ENCODE data around the gene PDCD1.

PDCD1 gene

GRCh38 chr2:241903121-241904010 is 44.7 kb upstream of the PDCD1 start:
- Histone ChIP-seq H4K20me1 (ENCODE audit: insufficient read depth, low read length) (peaks cover 26% of the 10 kb centered on the region), H2AFZ (ENCODE audit: low read depth, low read length) (no peak overlapping the region), H3K4me2 (ENCODE audit: insufficient read depth, low read length) (no peak overlapping the region), H3K4me1 (ENCODE audit: insufficient read depth, low read length) (no peaks in the 10 kb centered on the region), H3K36me3 (ENCODE audit: insufficient read depth, low read length) (0 out of 2 replicates have a peak, but pooled peaks cover 10% of the 10 kb centered on the region), H3K79me2 (ENCODE audit: insufficient read depth, low read length) (peaks cover 12% of the 10 kb centered on the region; the same call in 1 of the 2 replicates), H3K9ac (ENCODE audit: low read depth, low read length) (no peak overlapping the region), H3K9me3 (ENCODE audit: insufficient read depth, low read length, severe bottlenecking) (no peaks in the 10 kb centered on the region), H3K27me3 (ENCODE audit: insufficient read depth, low read length, poor library complexity) (no peaks in the 10 kb centered on the region), H3K27ac (ENCODE audit: low read length) (no peak overlapping the region; the same call in 1 of the 2 replicates), H3K4me3 (ENCODE audit: low read depth in 1 of 2, low read length in 2 of 2) (no peak overlapping the region)
- no peak for DNase-seq
- TF ChIP-seq CTCF (IDR thresholded peaks at IDR 0.05; ENCODE audit: borderline replicate concordance, extremely low read depth, low read length, poor library complexity, severe bottlenecking) (no peak), EZH2 (IDR thresholded peaks at IDR 0.05; ENCODE audit: borderline replicate concordance, low read depth, low read length, severe bottlenecking) (no peak)
- ATAC-seq (ENCODE audit: insufficient read depth, low read depth): no peak

GRCh38 chr2:241902357-241902991 is 43.8 kb upstream of the PDCD1 start:
- ATAC-seq (ENCODE audit: insufficient read depth, low read depth) (no peak), DNase-seq (no peak)
- TF ChIP-seq EZH2 (IDR thresholded peaks at IDR 0.05; ENCODE audit: borderline replicate concordance, low read depth, low read length, severe bottlenecking): no peak
- TF ChIP-seq CTCF (IDR thresholded peaks at IDR 0.05; ENCODE audit: borderline replicate concordance, extremely low read depth, low read length, poor library complexity, severe bottlenecking): no peak
- no peak overlapping the region for H2AFZ ChIP-seq (ENCODE audit: low read depth, low read length)
- no peak overlapping the region for H3K9ac ChIP-seq (ENCODE audit: low read depth, low read length)
- no peak overlapping the region for H3K4me3 ChIP-seq (ENCODE audit: low read depth in 1 of 2, low read length in 2 of 2)
- H3K4me1 ChIP-seq (ENCODE audit: insufficient read depth, low read length): no peaks in the 10 kb centered on the region
- no peak overlapping the region for H3K27ac ChIP-seq (ENCODE audit: low read length)
- no peaks in the 10 kb centered on the region for H3K9me3 ChIP-seq (ENCODE audit: insufficient read depth, low read length, severe bottlenecking)
- peaks cover 26% of the 10 kb centered on the region for H4K20me1 ChIP-seq (ENCODE audit: insufficient read depth, low read length)
- 0 out of 2 replicates have a peak, but pooled peaks cover 10% of the 10 kb centered on the region for H3K36me3 ChIP-seq (ENCODE audit: insufficient read depth, low read length)
- H3K27me3 ChIP-seq (ENCODE audit: insufficient read depth, low read length, poor library complexity): no peaks in the 10 kb centered on the region
- H3K4me2 ChIP-seq (ENCODE audit: insufficient read depth, low read length): no peak overlapping the region
- peaks cover 11% of the 10 kb centered on the region; the same call in 1 of the 2 replicates for H3K79me2 ChIP-seq (ENCODE audit: insufficient read depth, low read length)

GRCh38 chr2:241901500-241902351 is 43.0 kb upstream of the PDCD1 start:
- DNase-seq: no peak
- H3K9ac ChIP-seq (ENCODE audit: low read depth, low read length): no peak overlapping the region
- no peak for TF ChIP-seq EZH2 (IDR thresholded peaks at IDR 0.05; ENCODE audit: borderline replicate concordance, low read depth, low read length, severe bottlenecking)
- no peak for TF ChIP-seq CTCF (IDR thresholded peaks at IDR 0.05; ENCODE audit: borderline replicate concordance, extremely low read depth, low read length, poor library complexity, severe bottlenecking)
- H3K36me3 ChIP-seq (ENCODE audit: insufficient read depth, low read length): peaks cover 17% of the 10 kb centered on the region
- peaks cover 27% of the 10 kb centered on the region for H4K20me1 ChIP-seq (ENCODE audit: insufficient read depth, low read length)
- no peaks in the 10 kb centered on the region for H3K9me3 ChIP-seq (ENCODE audit: insufficient read depth, low read length, severe bottlenecking)
- H3K27me3 ChIP-seq (ENCODE audit: insufficient read depth, low read length, poor library complexity): no peaks in the 10 kb centered on the region
- no peak overlapping the region for H2AFZ ChIP-seq (ENCODE audit: low read depth, low read length)
- no peaks in the 10 kb centered on the region for H3K4me1 ChIP-seq (ENCODE audit: insufficient read depth, low read length)
- peaks cover 11% of the 10 kb centered on the region; the same call in 1 of the 2 replicates for H3K79me2 ChIP-seq (ENCODE audit: insufficient read depth, low read length)
- no peak overlapping the region for H3K4me2 ChIP-seq (ENCODE audit: insufficient read depth, low read length)
- H3K4me3 ChIP-seq (ENCODE audit: low read depth in 1 of 2, low read length in 2 of 2): no peak overlapping the region
- H3K27ac ChIP-seq (ENCODE audit: low read length): no peak overlapping the region
- ATAC-seq (ENCODE audit: insufficient read depth, low read depth): no peak
